ENCODE data around the gene PACS2.

PACS2 gene

GRCh38 chr14:105426416-105427130 is 112.0 kb downstream of the PACS2 start:
- DNase-seq: no peak

- no peak for DNase-seq
Measured at GRCh38 chr14:105427412-105427811, 112.9 kb downstream of the PACS2 start.

GRCh38 chr14:105427936-105428485 is 113.5 kb downstream of the PACS2 start:
- no peak for DNase-seq

DNA sequence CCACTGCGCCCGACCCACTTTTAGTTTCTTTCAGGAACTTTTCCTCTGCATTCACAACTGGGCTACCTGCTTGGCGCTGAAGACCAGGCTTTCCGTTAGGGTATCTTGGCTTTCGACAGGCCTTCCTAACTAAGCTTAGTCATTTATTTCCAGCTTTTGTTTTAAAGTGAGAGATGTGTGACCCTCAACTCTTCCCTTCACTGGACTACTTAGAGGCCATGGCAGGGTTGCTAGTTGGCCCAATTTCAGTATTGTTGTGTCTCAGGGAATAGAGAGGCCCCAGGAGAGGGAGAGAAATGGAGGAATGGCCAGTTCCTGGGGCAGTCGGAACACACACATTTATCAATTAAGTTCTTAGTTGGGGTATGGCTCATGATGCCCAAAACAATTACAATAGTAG is 115.5 kb downstream of the PACS2 start:
- DNase-seq: no peak

- no peak for DNase-seq
Measured at GRCh38 chr14:105430565-105430964, 116.0 kb downstream of the PACS2 start.

- no peak for DNase-seq
Measured at GRCh38 chr14:105431256-105431655, 116.7 kb downstream of the PACS2 start.

- DNase-seq: no peak
Measured at GRCh38 chr14:105432657-105433056, 118.1 kb downstream of the PACS2 start.

GRCh38 chr14:105433161-105433605 is 118.6 kb downstream of the PACS2 start:
- DNase-seq: no peak

- DNase-seq: no peak
Measured at GRCh38 chr14:105436402-105436801, 121.9 kb downstream of the PACS2 start.

- no peak for DNase-seq
Measured at GRCh38 chr14:105436891-105437722, 122.6 kb downstream of the PACS2 start.

GRCh38 chr14:105437723-105438500 is 123.4 kb downstream of the PACS2 start:
- DNase-seq: no peak

- DNase-seq: no peak
Measured at GRCh38 chr14:105439179-105439578, 124.6 kb downstream of the PACS2 start.

DNA sequence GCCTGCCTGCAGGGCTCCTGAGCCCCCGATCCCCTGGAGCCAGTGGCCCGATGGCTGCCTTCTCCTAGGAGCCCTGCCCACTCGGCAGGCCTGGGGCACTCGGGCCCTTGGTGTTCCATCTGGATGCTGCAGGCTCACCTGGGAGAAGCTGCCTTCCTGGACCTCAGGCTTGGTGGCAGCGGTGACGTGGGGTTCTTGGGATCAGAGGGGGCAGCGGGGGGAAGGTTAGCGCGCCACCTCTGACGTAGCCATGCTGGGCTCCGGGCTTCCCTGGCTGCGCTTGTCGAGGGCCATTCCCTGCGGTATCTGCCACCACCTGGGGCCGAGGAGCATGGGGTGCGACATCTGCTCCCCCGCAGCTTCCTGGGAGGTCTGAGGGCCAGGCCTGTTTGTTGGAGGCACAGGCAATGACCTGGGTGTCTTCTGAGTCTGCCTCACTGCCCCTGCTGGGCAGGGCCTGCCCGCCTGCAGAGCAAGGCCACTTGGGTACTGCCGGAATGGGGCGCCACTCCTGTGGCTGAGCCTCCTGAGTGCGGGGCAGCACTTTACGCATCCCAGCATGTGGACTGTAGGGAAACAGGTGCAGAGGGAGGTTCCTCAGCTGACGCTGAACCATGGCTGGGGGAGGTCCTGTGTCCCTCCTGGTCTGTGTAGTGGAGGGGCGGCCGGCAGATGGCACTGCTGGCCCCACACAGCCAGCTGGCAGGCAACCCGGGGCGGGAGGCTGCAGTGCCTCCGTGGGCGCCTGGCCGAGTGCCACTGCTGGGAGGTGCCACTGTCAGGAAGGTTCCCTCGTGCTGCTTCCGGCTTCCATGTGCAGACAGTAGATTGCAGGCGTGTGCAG is 125.4 kb downstream of the PACS2 start:
- DNase-seq: no peak

DNA sequence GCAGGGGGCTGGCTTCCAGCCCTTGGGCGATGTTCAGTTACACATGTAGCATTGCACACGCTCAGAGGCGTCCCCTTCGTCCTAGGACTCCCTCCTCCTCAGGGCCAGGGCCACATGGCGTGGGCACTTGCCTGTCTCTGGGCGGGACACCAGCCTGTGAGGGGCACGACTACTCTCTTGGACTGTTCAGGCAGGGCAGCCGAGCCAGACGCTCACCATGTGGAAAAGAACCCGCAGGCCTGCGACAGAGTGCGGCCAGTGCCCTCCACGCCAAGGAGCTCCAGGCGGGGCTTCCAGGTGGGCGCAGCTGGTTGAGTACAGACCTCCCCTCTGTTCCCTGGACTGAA is 126.0 kb downstream of the PACS2 start:
- DNase-seq: no peak

DNA sequence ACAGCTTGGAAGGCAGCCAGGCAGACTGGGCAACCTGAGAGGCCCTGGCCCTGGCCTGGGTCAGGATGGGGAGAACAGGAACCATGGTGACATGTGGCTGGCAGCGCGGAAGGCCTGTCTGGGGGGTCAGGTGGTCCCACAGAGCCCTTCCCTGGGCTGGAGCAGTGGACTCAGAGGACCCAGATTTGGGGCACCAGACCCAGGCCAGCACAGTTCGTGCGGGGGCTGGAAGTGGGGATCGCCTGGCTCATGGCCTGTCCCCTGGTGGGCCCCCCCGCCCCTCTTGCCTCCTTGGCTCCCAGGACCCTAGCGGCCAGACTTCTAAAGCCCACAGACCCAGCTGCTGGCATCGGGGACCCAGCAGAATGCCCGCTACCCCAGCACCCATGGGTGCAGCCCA is 126.4 kb downstream of the PACS2 start:
- no peak for DNase-seq

GRCh38 chr14:105442125-105442524 is 127.6 kb downstream of the PACS2 start:
- no peak for DNase-seq

- DNase-seq: no peak
Measured at GRCh38 chr14:105442834-105443233, 128.3 kb downstream of the PACS2 start.

DNA sequence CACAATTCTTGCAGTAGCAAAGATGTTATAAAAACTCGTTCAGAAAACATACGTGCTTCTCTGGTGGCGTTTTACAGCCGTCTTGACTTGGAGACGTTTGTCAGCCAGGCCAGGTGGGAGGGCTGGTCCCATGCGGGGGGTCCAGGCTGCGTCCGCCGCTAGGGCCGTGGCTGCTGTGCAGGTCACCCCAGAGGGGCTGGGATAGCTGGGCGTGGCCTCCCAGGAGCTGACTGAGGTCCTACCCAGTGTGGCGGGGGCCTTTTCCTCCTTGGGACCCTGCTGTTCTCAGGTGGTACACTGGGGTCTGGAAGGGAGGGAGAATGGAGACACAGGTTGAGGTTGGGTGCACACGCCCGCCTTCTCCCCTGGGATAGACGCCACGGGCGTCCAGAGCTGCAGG is 130.3 kb downstream of the PACS2 start:
- DNase-seq: no peak

DNA sequence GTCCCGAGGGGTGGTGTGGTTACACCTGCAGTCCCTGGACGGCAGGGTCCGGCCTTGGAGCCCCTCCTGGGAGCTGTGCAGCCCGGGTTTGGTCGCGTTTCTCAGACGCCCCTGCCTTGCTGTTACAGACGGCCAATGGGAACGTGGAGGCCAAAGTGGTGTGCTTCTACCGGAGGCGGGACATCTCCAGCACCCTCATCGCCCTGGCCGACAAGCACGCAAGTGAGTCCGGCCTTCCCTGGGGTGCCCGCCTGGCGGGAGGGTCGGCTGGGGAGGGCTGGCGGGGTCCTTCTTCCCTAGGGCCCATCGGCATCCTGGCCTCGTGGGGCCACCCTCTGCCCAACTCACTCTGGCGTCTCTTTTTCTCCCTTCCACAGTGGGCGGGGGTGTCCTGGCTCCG is 130.7 kb downstream of the PACS2 start:
- no peak for DNase-seq

- no peak for DNase-seq
Measured at GRCh38 chr14:105445901-105446845, 131.6 kb downstream of the PACS2 start.

DNA sequence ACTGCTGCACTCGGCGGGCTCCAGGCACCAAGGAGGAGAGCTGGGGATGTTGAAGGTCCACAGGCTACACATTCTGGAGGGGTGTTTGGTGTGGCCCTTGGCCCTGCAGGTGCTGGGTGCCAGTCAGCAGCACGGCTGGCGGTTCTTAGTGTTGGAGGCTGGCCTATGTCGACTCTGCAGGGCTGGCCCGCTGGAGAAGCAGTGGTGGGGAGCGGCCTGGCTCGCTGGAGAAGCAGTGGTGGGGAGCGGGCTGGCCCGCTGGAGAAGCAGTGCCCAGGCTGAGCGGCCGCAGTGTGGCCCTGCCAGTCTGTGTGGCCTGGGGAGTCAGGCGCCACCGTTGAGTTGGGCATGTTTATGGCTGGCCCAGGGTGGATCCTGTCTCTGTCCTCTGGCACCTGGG is 132.4 kb downstream of the PACS2 start:
- DNase-seq: no peak
